H9 (cell line): ENCODE data around the gene VSIR. TPM values are rescaled to one million over a fixed set of nuclear protein-coding genes. Genes with fewer than 3 reads are reported as not detected.

Source experiments
- DNase-seq: peaks from one replicate; pipeline ENCODE4 v3.0.0-alpha.2; 2017
- H2AFZ ChIP-seq: one replicate; pipeline ENCODE4 v1.6.1; 2013; ENCODE audit warnings: mild to moderate bottlenecking, low read length, control low read depth, moderate library complexity
- H2AK5ac ChIP-seq: 2 replicates; pipeline ENCODE4 v1.6.1; 2013; ENCODE audit warnings: low read length, control low read depth, mixed read lengths; ENCODE audit not compliant: insufficient read length
- H2BK120ac ChIP-seq: one replicate; pipeline ENCODE4 v1.6.1; 2013; ENCODE audit warnings: low read depth, mild to moderate bottlenecking, low read length, control low read depth, inconsistent platforms; ENCODE audit not compliant: poor library complexity, severe bottlenecking
- H2BK12ac ChIP-seq: 2 replicates; pipeline ENCODE4 v1.6.1; 2013; ENCODE audit warnings: low read length, control low read depth, mixed read lengths, low read depth; ENCODE audit not compliant: insufficient read length
- H2BK15ac ChIP-seq: 2 replicates; pipeline ENCODE4 v1.6.1; 2013; ENCODE audit warnings: low read depth, low read length, control low read depth
- H2BK20ac ChIP-seq: one replicate; pipeline ENCODE4 v1.6.1; 2013; ENCODE audit warnings: low read depth, mild to moderate bottlenecking, low read length, control low read depth, inconsistent platforms; ENCODE audit not compliant: poor library complexity, severe bottlenecking
- H2BK5ac ChIP-seq: 2 replicates; pipeline ENCODE4 v1.6.1; 2013; ENCODE audit warnings: low read length, control low read depth, mixed read lengths; ENCODE audit not compliant: insufficient read length
- H3K14ac ChIP-seq: 2 replicates; pipeline ENCODE4 v1.6.1; 2013; ENCODE audit warnings: low read length, control low read depth; ENCODE audit not compliant: insufficient read depth
- H3K18ac ChIP-seq: 2 replicates; pipeline ENCODE4 v1.6.1; 2013; ENCODE audit warnings: low read depth, mild to moderate bottlenecking, mixed read lengths, low read length, control low read depth; ENCODE audit not compliant: insufficient read length
- H3K23ac ChIP-seq: 2 replicates; pipeline ENCODE4 v1.6.1; 2013; ENCODE audit warnings: low read length, control low read depth, mixed read lengths, low read depth; ENCODE audit not compliant: insufficient read length
- H3K23me2 ChIP-seq: 2 replicates; pipeline ENCODE4 v1.6.1; 2013; ENCODE audit warnings: low read depth, mild to moderate bottlenecking, mixed read lengths, low read length, control low read depth; ENCODE audit not compliant: insufficient read length, poor library complexity, severe bottlenecking
- H3K27ac ChIP-seq: 2 replicates; pipeline ENCODE4 v1.5.1; 2013; ENCODE audit warnings: low read length, control low read depth, mixed read lengths, low read depth; ENCODE audit not compliant: insufficient read length
- H3K27me3 ChIP-seq: 2 replicates; pipeline ENCODE4 v1.6.1; 2013; ENCODE audit warnings: low read length, control low read depth, inconsistent platforms; ENCODE audit not compliant: insufficient read depth
- H3K4ac ChIP-seq: 2 replicates; pipeline ENCODE4 v1.6.1; 2013; ENCODE audit warnings: low read depth, mild to moderate bottlenecking, control low read depth, inconsistent platforms, low read length, moderate library complexity
- H3K4me1 ChIP-seq: 2 replicates; pipeline ENCODE4 v1.6.1; 2013; ENCODE audit warnings: low read length, control low read depth, inconsistent platforms; ENCODE audit not compliant: insufficient read depth
- H3K4me2 ChIP-seq: 2 replicates; pipeline ENCODE4 v1.6.1; 2013; ENCODE audit warnings: low read length, control low read depth, mixed read lengths; ENCODE audit not compliant: insufficient read length, insufficient read depth
- H3K56ac ChIP-seq: 2 replicates; pipeline ENCODE4 v1.6.1; 2013; ENCODE audit warnings: low read depth, mild to moderate bottlenecking, mixed read lengths, low read length, control low read depth; ENCODE audit not compliant: insufficient read length
- H3K79me1 ChIP-seq: 2 replicates; pipeline ENCODE4 v1.6.1; 2013; ENCODE audit warnings: low read depth, mild to moderate bottlenecking, moderate library complexity, low read length, control low read depth, inconsistent platforms; ENCODE audit not compliant: insufficient read depth, poor library complexity, severe bottlenecking
- H3K79me2 ChIP-seq: 2 replicates; pipeline ENCODE4 v1.6.1; 2013; ENCODE audit warnings: low read length, control low read depth, inconsistent platforms; ENCODE audit not compliant: insufficient read depth
- H3K9ac ChIP-seq: 2 replicates; pipeline ENCODE4 v1.6.1; 2013; ENCODE audit warnings: low read length, control low read depth, mixed read lengths; ENCODE audit not compliant: insufficient read length; ENCODE audit errors: extremely low read depth
- H3K9me3 ChIP-seq: one replicate; pipeline ENCODE4 v1.6.1; 2013; ENCODE audit warnings: low read depth, low read length, inconsistent platforms; ENCODE audit not compliant: control insufficient read depth
- H3T11ph ChIP-seq: one replicate; pipeline ENCODE4 v1.6.1; 2013; ENCODE audit warnings: mild to moderate bottlenecking, low read length, control low read depth, inconsistent platforms
- H4K20me1 ChIP-seq: one replicate; pipeline ENCODE4 v1.6.1; 2013; ENCODE audit not compliant: control insufficient read depth, insufficient read length, insufficient read depth
- H4K5ac ChIP-seq: 2 replicates; pipeline ENCODE4 v1.6.1; 2013; ENCODE audit warnings: low read depth, mild to moderate bottlenecking, mixed read lengths, low read length, control low read depth; ENCODE audit not compliant: insufficient read length
- H4K8ac ChIP-seq: replicated peaks from 2 replicates; pipeline ENCODE4 v1.6.1; 2013; ENCODE audit warnings: low read length, control low read depth, mixed read lengths, low read depth; ENCODE audit not compliant: insufficient read length
- H4K91ac ChIP-seq: 2 replicates; pipeline ENCODE4 v1.6.1; 2013; ENCODE audit warnings: low read depth, mild to moderate bottlenecking, moderate library complexity, mixed read lengths, low read length, control low read depth; ENCODE audit not compliant: insufficient read length
- H3K27ac Mint-ChIP-seq, 3 experiments: 2 replicates in 2 of 3; 3 replicates in 1 of 3; pipeline ENCODE4 v1.8.0; 2020 to 2021; ENCODE audit warnings: mixed read lengths in 3 of 3, mild to moderate bottlenecking in 1 of 3, moderate library complexity in 1 of 3
- H3K27me3 Mint-ChIP-seq: 2 replicates; pipeline ENCODE4 v1.8.0; 2021; ENCODE audit warnings: low read depth, mild to moderate bottlenecking, moderate library complexity, mixed read lengths
- H3K36me3 Mint-ChIP-seq, 3 experiments: 2 replicates in 2 of 3; 3 replicates in 1 of 3; pipeline ENCODE4 v1.8.0; 2020 to 2021; ENCODE audit warnings: low read depth in 3 of 3, mixed read lengths in 3 of 3; ENCODE audit not compliant: insufficient read depth in 1 of 3
- H3K4me1 Mint-ChIP-seq, 2 experiments: 2 replicates each; pipeline ENCODE4 v1.8.0; 2020; ENCODE audit warnings: mixed read lengths in 2 of 2
- H3K4me3 Mint-ChIP-seq, 2 experiments: 2 replicates in 1 of 2; 3 replicates in 1 of 2; pipeline ENCODE4 v1.8.0; 2020 to 2021; ENCODE audit warnings: mild to moderate bottlenecking in 2 of 2, mixed read lengths in 2 of 2, moderate library complexity in 1 of 2
- H3K9me3 Mint-ChIP-seq, 2 experiments: 2 replicates in 1 of 2; 3 replicates in 1 of 2; pipeline ENCODE4 v1.8.0; 2020; ENCODE audit warnings: mild to moderate bottlenecking in 2 of 2, mixed read lengths in 2 of 2, moderate library complexity in 1 of 2
- CTCF ChIP-seq: fragments of 200-600 bp; sonication (generic); conservative IDR thresholded peaks from 3 replicates; pipeline ENCODE4 v1.8.0; 2021; ENCODE audit warnings: antibody characterized with exemption, mild to moderate bottlenecking
- WGBS: extraction: QIAGEN DNeasy Blood & Tissue Kit; methylation state at CpG from one replicate; pipeline ENCODE4 v1.1.7; 2013; ENCODE audit warnings: missing lambda C conversion rate, low lambda C conversion rate, mixed read lengths; ENCODE audit not compliant: insufficient read length; ENCODE audit errors: extremely low coverage; 5-methylcytosine and 5-hydroxymethylcytosine counted together
- total RNA-seq: library from RNA; stranded (reverse); gene quantifications from 2 replicates; pipeline ENCODE4 v1.2.1, GENCODE V29; 2021

The VSIR gene
- total RNA-seq, 1 experiment from 2014 or later, result 0.11 TPM

- no peak for DNase-seq
- H2AK5ac ChIP-seq, result no peak overlapping the region
- 0 out of 2 replicates have a peak, but pooled peaks cover 3% of the 10 kb centered on the region for H3K27me3 ChIP-seq
- H2AFZ ChIP-seq, result no peak overlapping the region
- no peaks in the 10 kb centered on the region for H3K9me3 Mint-ChIP-seq
- H3K4ac ChIP-seq, result no peak overlapping the region
- no peak overlapping the region for H2BK5ac ChIP-seq
- H3K27ac Mint-ChIP-seq, result no peak overlapping the region
- H2BK120ac ChIP-seq, result no peak overlapping the region
- H3K23me2 ChIP-seq, result no peaks in the 10 kb centered on the region
- H4K8ac ChIP-seq, result no peak overlapping the region
- no peak overlapping the region for H3K27ac ChIP-seq
- H2BK12ac ChIP-seq, result no peak overlapping the region
- no peak overlapping the region for H4K91ac ChIP-seq
- peaks cover 4 to 7% of the 10 kb centered on the region in 2 experiments for H3K4me1 Mint-ChIP-seq
- no peaks in the 10 kb centered on the region for H3K79me2 ChIP-seq
- no peaks in the 10 kb centered on the region for H3K4me1 ChIP-seq
- no peak for TF ChIP-seq CTCF
- no peak overlapping the region for H3K9ac ChIP-seq
- H4K20me1 ChIP-seq, result no peaks in the 10 kb centered on the region
- H3K36me3 Mint-ChIP-seq, result peaks cover 0 to 5% (median 1%) of the 10 kb centered on the region in 3 experiments; a peak in 5 of 7 replicates
- H3T11ph ChIP-seq, result no peak overlapping the region
- H3K56ac ChIP-seq, result no peak overlapping the region
- H2BK20ac ChIP-seq, result no peak overlapping the region
- WGBS, result no CpG with 5 or more reads among the region's 25 CpGs
- H2BK15ac ChIP-seq, result no peak overlapping the region
- H3K23ac ChIP-seq, result no peak overlapping the region
- no peak overlapping the region for H3K18ac ChIP-seq
- H3K4me3 Mint-ChIP-seq, result no peak overlapping the region
- peaks cover 25% of the 10 kb centered on the region for H3K27me3 Mint-ChIP-seq
- no peaks in the 10 kb centered on the region for H3K9me3 ChIP-seq
- H3K14ac ChIP-seq, result no peak overlapping the region
- H4K5ac ChIP-seq, result no peak overlapping the region
- no peaks in the 10 kb centered on the region for H3K79me1 ChIP-seq
- H3K4me2 ChIP-seq, result no peak overlapping the region
These were observed 36.3 kb upstream of the VSIR start for GRCh38 chr10:71809628-71810027.
